Stimulated activated CD8-positive, alpha-beta memory T cell treated with anti-CD3 and anti-CD28 coated beads, Interleukin-4, amount 100 ng/mL, for 24 hours (primary cell): ENCODE results near the gene MASP2.

Experiments
- DNase-seq: peaks from one replicate; pipeline ENCODE4 v3.0.0-alpha.2; 2020; ENCODE audit warnings: low read depth

Gene MASP2

DNA sequence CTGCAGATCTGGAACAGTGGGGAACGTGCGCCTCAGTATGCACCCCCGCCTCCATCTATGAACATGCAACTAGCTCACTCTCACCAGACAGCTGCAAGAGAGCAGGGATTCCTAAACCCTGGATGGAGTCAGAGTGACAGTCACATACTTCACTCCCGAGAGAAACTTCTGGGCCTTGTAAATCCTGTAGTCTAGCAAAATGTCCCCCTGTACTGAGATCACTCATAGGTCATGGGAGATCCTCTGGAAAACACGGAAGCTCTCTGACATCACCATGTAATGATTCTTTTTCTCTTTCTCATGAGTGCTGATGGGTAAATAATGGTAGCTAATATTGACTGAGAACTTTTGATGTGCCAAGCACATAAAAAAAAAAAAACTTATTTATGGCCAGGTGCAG is 57.9 kb downstream of the MASP2 start:
- no peak for DNase-seq

DNA sequence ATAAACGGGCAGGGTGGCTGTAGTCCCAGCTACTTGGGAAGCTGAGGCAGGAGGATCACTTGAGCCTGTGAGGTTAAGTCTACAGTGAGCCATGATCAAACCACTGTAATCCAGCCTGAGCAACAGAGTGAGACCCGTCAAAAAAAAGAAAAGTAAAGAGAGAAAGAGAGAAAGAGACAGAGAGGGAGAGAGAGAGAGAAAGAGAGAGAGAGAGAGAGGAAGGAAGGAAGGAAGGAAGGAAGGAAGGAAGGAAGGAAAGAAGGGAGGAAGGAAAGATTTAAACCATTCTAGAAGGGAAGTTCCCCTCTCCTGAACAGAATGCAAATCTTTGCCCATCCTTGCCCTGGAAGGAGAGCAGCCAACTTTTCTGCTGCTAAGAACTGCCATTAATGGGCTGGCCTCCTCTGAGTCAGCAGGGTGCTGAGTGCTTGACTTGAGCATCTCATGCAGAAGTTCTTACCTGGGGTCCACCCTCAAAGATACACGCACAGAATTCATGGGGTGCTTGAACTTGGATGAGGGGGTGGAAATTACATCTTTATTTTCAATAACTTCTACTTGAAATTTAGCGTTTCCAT is 59.1 kb downstream of the MASP2 start:
- no peak for DNase-seq

DNA sequence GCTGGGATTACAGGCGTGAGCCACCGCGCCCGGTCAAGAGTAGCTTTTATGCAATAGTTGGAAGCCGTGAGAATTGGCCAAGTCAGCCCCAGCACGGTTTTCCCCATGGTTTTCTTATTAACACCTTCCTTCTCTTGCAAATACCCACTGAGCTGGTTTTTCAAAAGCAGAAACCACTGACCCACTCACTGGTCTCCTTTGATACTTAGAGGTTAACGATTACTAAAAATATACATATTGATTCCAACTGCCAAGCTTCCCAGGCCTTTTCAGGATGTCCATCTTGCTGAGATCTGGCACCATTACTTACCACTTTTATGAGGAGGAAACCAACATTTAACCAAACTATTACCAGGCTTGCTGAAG is 60.5 kb downstream of the MASP2 start:
- no peak for DNase-seq

DNA sequence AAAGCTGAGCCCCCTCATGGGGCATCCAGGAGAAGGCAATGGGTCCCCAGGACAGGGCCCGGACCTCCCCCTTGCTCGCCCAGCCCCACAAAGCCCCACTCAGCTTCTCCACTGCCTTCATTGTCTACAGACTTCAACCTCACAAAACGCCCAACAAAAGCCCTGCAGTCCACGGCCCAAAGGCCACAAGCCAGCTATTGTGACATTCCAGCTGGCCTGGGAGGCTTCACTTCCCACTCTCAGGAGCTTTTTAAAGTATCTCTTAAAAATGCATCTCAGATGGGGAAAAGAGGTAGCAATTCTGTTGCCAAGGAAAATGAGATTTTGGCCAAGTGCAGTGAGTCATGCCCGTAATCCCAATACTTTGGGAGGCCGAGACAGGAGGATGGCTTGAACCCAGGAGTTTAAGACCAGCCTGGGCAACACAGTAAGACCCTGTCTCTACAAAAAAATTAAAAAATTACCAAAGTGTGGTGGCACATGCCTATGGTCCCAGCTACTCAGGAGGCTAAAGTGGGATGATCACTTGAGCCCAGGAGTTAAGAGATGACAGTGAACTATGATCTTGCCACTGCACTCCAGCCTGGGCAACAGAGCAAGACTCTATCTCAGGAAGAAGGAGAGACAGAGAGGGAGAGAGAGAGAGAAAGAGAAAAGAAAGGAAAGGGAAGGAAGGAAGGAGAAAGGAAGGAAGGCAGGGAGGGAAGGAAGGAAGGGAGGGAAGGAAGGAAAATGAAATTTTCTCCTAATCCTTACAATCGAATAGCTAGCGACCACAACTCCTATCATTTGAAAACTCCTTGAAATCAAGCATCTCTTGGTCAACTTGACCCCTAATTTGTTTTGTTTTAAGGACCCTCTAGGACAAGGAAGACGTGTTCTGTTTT is 66.0 kb downstream of the MASP2 start:
- DNase-seq = no peak

DNA sequence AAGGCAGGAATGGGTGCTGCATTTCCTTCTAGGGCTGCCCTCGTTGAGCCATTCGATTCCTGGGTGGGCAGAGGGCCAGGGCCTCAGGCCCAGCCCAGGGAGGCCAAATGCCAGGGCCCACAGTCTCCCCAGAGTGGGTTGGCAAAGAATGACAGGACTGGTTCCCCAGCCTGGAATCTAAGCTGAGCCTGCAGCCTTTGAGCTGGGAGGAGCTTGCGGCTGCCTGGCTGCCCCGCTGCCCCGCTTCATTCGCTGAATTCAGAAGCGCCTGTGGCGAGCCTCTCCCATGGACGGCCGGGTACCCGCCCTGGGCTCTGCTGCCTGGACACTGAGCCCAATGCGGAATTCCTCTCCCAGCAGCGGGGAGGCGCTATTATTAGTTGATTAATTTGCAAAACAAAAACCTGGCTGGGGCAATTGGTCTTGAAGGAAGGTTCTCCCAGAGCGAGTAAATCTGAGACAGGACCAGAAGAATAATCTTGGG is 66.9 kb downstream of the MASP2 start:
- no peak for DNase-seq

DNA sequence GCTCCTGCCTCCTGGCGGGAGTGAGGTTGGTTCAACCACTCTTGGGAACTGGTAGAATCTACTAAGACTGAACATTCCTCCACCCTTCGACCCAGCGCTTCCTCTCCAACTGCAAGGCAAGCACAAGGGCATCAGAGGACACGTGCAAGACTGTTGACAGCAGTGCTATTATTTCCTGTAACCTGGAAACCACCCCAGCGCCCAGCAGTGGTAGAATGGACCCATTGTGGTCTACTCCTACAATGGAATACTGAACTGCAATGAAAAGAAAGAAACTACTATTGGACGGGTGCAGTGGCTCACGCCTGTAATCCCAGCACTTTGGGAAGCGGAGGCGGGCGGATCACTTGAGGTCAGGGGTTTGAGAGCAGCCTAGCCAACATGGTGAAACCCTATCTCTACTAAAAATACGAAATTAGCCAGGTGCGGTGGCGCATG is 67.5 kb downstream of the MASP2 start:
- DNase-seq = no peak

DNA sequence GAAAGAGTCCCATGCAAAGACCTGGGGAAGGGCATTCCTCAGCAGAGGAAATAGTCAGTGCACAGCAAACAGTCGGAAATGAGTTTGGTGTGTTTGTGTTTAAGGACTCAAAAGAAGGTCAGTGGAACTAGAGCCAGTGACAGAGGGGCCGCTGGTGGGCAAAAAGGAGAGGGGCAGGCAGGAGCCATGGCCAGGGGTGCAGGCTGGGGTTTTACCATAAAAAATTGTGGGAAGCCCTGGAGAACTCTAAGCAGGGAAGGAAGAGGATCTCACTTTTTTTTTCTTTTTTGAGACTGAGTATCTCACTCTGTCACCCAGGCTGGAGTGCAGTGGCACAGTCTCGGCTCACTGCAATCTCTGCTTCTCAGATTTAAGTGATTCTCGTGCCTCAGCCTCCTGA is 68.3 kb downstream of the MASP2 start:
- no peak for DNase-seq
